A549 (cell line): ENCODE data around the gene ZMYND8.

Experiments
- EP300 ChIP-seq, 2 experiments: fragments of >200 bp; sonication (Bioruptor Twin); formaldehyde crosslinking; IDR thresholded peaks; 2 replicates in 1 of 2; 3 replicates in 1 of 2; pipeline ENCODE4 v1.6.1; 2016 to 2017
- POLR2A ChIP-seq: IDR thresholded peaks from 2 replicates; pipeline ENCODE4 v1.6.1; 2012; ENCODE audit warnings: mild to moderate bottlenecking, low read length
- RAD21 ChIP-seq, 2 experiments: fragments of >200 bp in 1 of 2; sonication (Bioruptor Twin) in 1 of 2; formaldehyde crosslinking in 1 of 2; IDR thresholded peaks in 1 of 2; conservative IDR thresholded peaks in 1 of 2; 2 replicates in 1 of 2; 3 replicates in 1 of 2; pipeline ENCODE4 v1.6.1; 2012 to 2018; ENCODE audit warnings: inconsistent platforms in 1 of 2
- ZFP36 ChIP-seq: fragments of 450-650 bp; IDR thresholded peaks from 2 replicates; pipeline ENCODE4 v1.6.1; 2014; ENCODE audit warnings: borderline replicate concordance; ENCODE audit not compliant: partially characterized antibody
- TF ChIP-seq, protein P1 (sequence below): fragments of >200 bp; sonication (Bioruptor Twin); formaldehyde crosslinking; IDR thresholded peaks from 3 replicates; pipeline ENCODE4 v1.5.1; 2016
- TF ChIP-seq, protein P2 (sequence below): fragments of 450-650 bp; IDR thresholded peaks from 2 replicates; pipeline ENCODE4 v1.6.1; 2014; ENCODE audit warnings: antibody characterized with exemption
- TF ChIP-seq, protein P3 (sequence below): fragments of 200-600 bp; sonication (generic); IDR thresholded peaks from 2 replicates; pipeline ENCODE4 v1.6.1; 2016; ENCODE audit warnings: antibody characterized with exemption, mild to moderate bottlenecking, moderate library complexity

DNA sequence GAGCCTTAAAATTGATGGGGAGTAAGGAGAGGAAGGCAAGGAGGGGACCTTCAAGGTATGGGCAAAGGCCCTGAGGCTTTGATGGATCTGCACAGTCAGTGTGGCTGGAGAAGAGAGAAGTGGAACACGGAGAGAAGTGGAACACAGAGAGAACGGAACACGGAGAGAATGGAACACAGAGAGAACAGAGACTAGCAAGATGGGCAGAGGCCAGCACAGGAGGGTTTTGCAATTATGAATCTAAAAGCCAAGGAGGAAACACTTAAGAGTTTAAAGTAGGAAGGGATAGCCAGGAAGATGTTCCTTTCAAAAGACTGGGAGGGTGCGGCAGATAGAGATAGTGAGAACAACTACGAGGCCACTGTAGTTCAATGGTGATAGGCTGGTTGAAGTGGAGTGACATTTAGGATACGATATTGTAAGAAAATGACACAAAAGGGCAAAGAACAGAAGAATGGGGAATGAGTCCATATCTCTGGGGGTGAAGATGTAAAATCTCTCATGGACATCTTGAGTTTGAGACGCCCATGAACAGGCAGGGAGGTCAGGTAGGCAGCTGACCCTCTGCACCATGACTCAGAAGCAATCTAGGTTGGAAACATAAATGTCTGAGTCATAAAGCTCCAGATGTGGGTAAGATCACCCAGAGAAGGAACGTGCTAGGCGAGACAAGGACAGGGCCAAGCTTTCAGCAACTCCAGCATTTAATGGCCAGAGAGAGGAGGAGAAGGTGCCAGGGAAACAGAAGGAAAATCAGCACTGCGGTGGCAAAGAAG lies 25.4 kb downstream of the ZMYND8 start:
- TF ChIP-seq, protein P1, sequence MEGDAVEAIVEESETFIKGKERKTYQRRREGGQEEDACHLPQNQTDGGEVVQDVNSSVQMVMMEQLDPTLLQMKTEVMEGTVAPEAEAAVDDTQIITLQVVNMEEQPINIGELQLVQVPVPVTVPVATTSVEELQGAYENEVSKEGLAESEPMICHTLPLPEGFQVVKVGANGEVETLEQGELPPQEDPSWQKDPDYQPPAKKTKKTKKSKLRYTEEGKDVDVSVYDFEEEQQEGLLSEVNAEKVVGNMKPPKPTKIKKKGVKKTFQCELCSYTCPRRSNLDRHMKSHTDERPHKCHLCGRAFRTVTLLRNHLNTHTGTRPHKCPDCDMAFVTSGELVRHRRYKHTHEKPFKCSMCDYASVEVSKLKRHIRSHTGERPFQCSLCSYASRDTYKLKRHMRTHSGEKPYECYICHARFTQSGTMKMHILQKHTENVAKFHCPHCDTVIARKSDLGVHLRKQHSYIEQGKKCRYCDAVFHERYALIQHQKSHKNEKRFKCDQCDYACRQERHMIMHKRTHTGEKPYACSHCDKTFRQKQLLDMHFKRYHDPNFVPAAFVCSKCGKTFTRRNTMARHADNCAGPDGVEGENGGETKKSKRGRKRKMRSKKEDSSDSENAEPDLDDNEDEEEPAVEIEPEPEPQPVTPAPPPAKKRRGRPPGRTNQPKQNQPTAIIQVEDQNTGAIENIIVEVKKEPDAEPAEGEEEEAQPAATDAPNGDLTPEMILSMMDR = no peak
- TF ChIP-seq ZFP36 (no peak), POLR2A (no peak), RAD21 (conservative IDR thresholded peaks at IDR 0.05 in 1 of 2, IDR thresholded peaks at IDR 0.05 in 1 of 2) (peak in 1 of 2 experiments; percentile 3; a peak in 1 of 5 replicates), EP300 (IDR thresholded peaks at IDR 0.05) (no peak)
- TF ChIP-seq, protein P2, sequence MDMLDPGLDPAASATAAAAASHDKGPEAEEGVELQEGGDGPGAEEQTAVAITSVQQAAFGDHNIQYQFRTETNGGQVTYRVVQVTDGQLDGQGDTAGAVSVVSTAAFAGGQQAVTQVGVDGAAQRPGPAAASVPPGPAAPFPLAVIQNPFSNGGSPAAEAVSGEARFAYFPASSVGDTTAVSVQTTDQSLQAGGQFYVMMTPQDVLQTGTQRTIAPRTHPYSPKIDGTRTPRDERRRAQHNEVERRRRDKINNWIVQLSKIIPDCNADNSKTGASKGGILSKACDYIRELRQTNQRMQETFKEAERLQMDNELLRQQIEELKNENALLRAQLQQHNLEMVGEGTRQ = peak; percentile 16; the same call in 1 of the 2 replicates
- TF ChIP-seq, protein P3, sequence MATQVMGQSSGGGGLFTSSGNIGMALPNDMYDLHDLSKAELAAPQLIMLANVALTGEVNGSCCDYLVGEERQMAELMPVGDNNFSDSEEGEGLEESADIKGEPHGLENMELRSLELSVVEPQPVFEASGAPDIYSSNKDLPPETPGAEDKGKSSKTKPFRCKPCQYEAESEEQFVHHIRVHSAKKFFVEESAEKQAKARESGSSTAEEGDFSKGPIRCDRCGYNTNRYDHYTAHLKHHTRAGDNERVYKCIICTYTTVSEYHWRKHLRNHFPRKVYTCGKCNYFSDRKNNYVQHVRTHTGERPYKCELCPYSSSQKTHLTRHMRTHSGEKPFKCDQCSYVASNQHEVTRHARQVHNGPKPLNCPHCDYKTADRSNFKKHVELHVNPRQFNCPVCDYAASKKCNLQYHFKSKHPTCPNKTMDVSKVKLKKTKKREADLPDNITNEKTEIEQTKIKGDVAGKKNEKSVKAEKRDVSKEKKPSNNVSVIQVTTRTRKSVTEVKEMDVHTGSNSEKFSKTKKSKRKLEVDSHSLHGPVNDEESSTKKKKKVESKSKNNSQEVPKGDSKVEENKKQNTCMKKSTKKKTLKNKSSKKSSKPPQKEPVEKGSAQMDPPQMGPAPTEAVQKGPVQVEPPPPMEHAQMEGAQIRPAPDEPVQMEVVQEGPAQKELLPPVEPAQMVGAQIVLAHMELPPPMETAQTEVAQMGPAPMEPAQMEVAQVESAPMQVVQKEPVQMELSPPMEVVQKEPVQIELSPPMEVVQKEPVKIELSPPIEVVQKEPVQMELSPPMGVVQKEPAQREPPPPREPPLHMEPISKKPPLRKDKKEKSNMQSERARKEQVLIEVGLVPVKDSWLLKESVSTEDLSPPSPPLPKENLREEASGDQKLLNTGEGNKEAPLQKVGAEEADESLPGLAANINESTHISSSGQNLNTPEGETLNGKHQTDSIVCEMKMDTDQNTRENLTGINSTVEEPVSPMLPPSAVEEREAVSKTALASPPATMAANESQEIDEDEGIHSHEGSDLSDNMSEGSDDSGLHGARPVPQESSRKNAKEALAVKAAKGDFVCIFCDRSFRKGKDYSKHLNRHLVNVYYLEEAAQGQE = no peak
